CD4-positive, CD25-positive, alpha-beta regulatory T cell (primary cell): ENCODE measurements around the gene RNASEH2C. TPM values are rescaled to one million over a fixed set of nuclear protein-coding genes. Genes with fewer than 3 reads are reported as not detected.
"Not testable (repeated sequence)": the region's sequence is repeated elsewhere in the genome, so short reads cannot be mapped to it uniquely, and the experiment has no call there.

Source experiments
- ATAC-seq, 2 donors: fragments of 150-1000 bp; cut with Tn5 transposase; one replicate each; pipeline ENCODE4 v1.10.0; 2021; ENCODE audit warnings: low read depth in 2 of 2, moderate number of reproducible peaks in 2 of 2, moderate library complexity in 1 of 2
- DNase-seq, 3 donors: peaks; one replicate each; pipeline versions ENCODE4 v3.0.0 to v3.0.0-alpha.2; 2012 to 2022; ENCODE audit warnings: mixed read lengths in 1 of 3
- H3K27ac ChIP-seq: one replicate; pipeline ENCODE4 v1.7.0; 2013; ENCODE audit warnings: mild to moderate bottlenecking, low read length; ENCODE audit not compliant: insufficient read depth, poor library complexity, severe bottlenecking
- H3K27me3 ChIP-seq: one replicate; pipeline ENCODE4 v1.7.0; 2013; ENCODE audit warnings: low read length; ENCODE audit not compliant: control insufficient read depth, insufficient read depth
- H3K36me3 ChIP-seq: one replicate; pipeline ENCODE4 v1.7.0; 2013; ENCODE audit warnings: mild to moderate bottlenecking, low read length, moderate library complexity; ENCODE audit not compliant: control insufficient read depth, insufficient read depth
- H3K4me1 ChIP-seq: 2 replicates; pipeline ENCODE4 v1.7.0; 2013; ENCODE audit warnings: mild to moderate bottlenecking, low read length; ENCODE audit not compliant: insufficient read depth, control insufficient read depth, poor library complexity, severe bottlenecking
- H3K4me3 ChIP-seq: one replicate; pipeline ENCODE4 v1.7.0; 2013; ENCODE audit warnings: low read depth, mild to moderate bottlenecking, low read length, moderate library complexity
- H3K9me3 ChIP-seq, 2 experiments: 1 replicate in 1 of 2; 2 replicates in 1 of 2; pipeline ENCODE4 v1.7.0; 2013; ENCODE audit warnings: low read length in 2 of 2, mild to moderate bottlenecking in 1 of 2, moderate library complexity in 1 of 2; ENCODE audit not compliant: control insufficient read depth in 2 of 2
- H3K27ac Mint-ChIP-seq, 3 donors: one replicate each; pipeline ENCODE4 v1.8.0; 2020 to 2022; ENCODE audit warnings: mild to moderate bottlenecking in 3 of 3, mixed read lengths in 3 of 3, moderate library complexity in 2 of 3
- H3K27me3 Mint-ChIP-seq: one replicate; pipeline ENCODE4 v1.8.0; 2022; ENCODE audit warnings: mild to moderate bottlenecking, mixed read lengths
- H3K36me3 Mint-ChIP-seq: one replicate; pipeline ENCODE4 v1.8.0; 2020; ENCODE audit warnings: mixed read lengths
- H3K4me1 Mint-ChIP-seq, 4 donors: one replicate each; pipeline ENCODE4 v1.8.0; 2020 to 2022; ENCODE audit warnings: mixed read lengths in 4 of 4, mild to moderate bottlenecking in 1 of 4
- H3K4me3 Mint-ChIP-seq, 4 donors: one replicate each; pipeline ENCODE4 v1.8.0; 2020 to 2022; ENCODE audit warnings: mild to moderate bottlenecking in 4 of 4, mixed read lengths in 4 of 4, moderate library complexity in 3 of 4
- H3K9me3 Mint-ChIP-seq, 7 donors: one replicate each; pipeline ENCODE4 v1.8.0; 2020 to 2022; ENCODE audit warnings: mixed read lengths in 7 of 7, mild to moderate bottlenecking in 3 of 7, moderate library complexity in 2 of 7
- polyA plus RNA-seq, 4 donors: library from polyadenylated mRNA; unstranded; fragments of 300-500 nt; fragmentation: Illumina TruSeq; gene quantifications; one replicate each; pipeline ENCODE4 v1.2.3, GENCODE V29; 2021
- total RNA-seq: library from RNA; stranded (reverse); gene quantifications from one replicate; pipeline ENCODE4 v1.2.3, GENCODE V29; 2022

The RNASEH2C gene
- total and polyA plus RNA-seq, 5 donors from 2014 or later: 28.3 to 83.8 (median 62.8) TPM

DNA sequence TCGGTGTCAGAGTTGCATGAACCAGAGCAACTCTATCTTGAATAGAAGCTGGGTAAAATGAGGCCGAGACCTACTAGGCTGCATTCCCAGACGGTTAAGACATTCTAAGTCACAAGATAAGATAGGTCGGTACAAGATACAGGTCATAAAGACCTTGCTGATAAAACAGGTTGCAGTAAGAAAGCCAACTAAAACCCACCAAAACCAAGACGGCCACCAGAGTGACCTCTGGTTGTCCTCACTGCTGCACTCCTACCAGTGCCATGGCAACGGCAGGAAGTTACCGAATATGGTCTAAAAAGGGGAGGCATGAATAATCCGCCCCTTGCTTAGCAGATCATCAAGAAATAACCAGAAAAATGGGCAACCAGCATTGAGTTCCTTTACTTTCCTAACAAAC lies 10.9 kb downstream of the RNASEH2C start:
- Histone ChIP-seq H3K4me3 (no peak overlapping the region), H3K4me1 (peaks cover 19% of the 10 kb centered on the region), H3K9me3 (no peaks in the 10 kb centered on the region), H3K27ac (no peak overlapping the region), H3K27me3 (no peaks in the 10 kb centered on the region), H3K36me3 (peaks cover 15% of the 10 kb centered on the region)
- Mint-ChIP-seq H3K4me3 (peak overlapping the region in 2 of 4 donors; percentile 22 to 29), H3K4me1 (peaks cover 3 to 23% (median 14%) of the 10 kb centered on the region in 4 donors), H3K27ac (no peak overlapping the region), H3K27me3 (peaks cover 6% of the 10 kb centered on the region), H3K36me3 (peaks cover 10% of the 10 kb centered on the region), H3K9me3 (peaks cover 0 to 2% (median 0%) of the 10 kb centered on the region in 7 donors)
- DNase-seq: no peak
- ATAC-seq: no peak

DNA sequence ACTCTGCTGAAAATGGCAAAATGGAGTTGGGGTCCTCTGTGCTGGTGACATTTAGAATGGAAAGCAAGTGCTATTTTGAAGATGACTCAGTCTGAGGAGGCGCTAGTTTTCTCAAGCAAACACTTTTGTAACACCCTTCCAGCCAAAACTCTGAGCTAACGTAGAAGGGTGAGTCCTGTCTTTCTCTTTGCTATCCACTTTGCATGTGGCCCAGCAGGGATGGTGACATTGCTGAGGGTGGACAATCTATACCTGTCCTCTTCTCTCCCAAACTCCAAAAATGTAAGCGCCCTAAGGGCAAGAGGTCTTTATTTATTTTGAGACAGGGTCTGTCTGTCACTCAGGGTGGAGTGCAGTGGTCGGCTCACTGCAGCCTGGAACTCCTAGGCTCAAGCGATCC lies 12.1 kb downstream of the RNASEH2C start:
- H3K27ac Mint-ChIP-seq: peak overlapping the region in 1 of 3 donors; percentile 5
- no peak for DNase-seq

DNA sequence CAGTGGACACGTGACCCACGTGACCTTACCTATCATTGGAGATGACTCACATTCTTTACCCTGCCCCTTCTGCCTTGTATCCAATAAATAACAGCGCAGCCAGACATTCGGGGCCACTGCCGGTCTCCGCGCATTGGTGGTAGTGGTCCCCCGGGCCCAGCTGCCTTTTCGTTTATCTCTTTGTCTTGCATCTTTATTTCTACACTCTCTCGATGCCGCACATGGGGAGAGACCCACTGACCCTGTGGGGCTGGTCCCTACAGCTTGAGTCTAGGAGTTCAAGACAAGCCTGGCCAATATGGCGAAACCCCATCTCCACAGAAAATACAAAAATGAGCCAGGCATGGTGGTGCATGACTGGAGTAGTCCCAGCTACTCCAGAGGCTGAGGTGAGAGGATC lies 13.6 kb downstream of the RNASEH2C start:
- not testable (repeated sequence) for H3K27me3 ChIP-seq, H3K27ac Mint-ChIP-seq, H3K4me3 ChIP-seq, H3K36me3 Mint-ChIP-seq, H3K4me1 Mint-ChIP-seq, H3K4me3 Mint-ChIP-seq, H3K36me3 ChIP-seq, ATAC-seq, H3K4me1 ChIP-seq, DNase-seq, H3K9me3 Mint-ChIP-seq, H3K9me3 ChIP-seq, H3K27ac ChIP-seq
- peaks cover 10% of the 10 kb centered on the region for H3K27me3 Mint-ChIP-seq

More for the DNA sequence above, 12.1 kb downstream of the RNASEH2C start:
- peaks cover 6% of the 10 kb centered on the region for H3K27me3 Mint-ChIP-seq
- H3K36me3 ChIP-seq: peaks cover 3% of the 10 kb centered on the region
- peaks cover 16% of the 10 kb centered on the region for H3K4me1 ChIP-seq
- H3K27ac ChIP-seq: no peak overlapping the region
- peaks cover under 1% of the 10 kb centered on the region for H3K36me3 Mint-ChIP-seq
- peaks cover 0 to 2% (median 0%) of the 10 kb centered on the region in 7 donors for H3K9me3 Mint-ChIP-seq
- no peaks in the 10 kb centered on the region for H3K27me3 ChIP-seq
- H3K9me3 ChIP-seq: no peaks in the 10 kb centered on the region
- H3K4me3 ChIP-seq: no peak overlapping the region
- H3K4me1 Mint-ChIP-seq: peaks cover 0 to 19% (median 10%) of the 10 kb centered on the region in 4 donors
- ATAC-seq: no peak
- peak overlapping the region in 1 of 4 donors; percentile 42 for H3K4me3 Mint-ChIP-seq

DNA sequence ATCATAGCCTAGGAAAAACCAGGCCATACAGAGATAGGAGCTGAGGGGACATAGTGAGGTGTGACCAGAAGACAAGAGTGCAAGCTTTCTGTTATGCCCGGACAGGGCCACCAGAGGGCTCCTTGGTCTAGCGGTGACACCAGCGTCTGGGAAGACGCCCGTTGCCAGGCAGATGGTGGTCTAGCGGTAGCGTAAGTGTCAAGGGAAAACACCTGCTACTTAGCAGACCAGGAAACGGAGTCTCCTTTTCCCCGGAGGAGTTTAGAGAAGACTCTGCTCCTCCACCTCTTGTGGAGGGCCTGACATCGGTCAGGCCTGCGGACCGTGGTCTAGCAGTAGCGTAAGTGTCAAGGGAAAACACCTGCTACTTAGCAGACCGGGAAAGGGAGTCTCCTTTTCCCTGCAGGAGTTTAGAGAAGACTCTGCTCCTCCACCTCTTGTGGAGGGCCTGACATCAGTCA lies 14.3 kb downstream of the RNASEH2C start:
- H3K4me1 Mint-ChIP-seq, H3K36me3 Mint-ChIP-seq, H3K4me1 ChIP-seq, H3K27ac ChIP-seq, H3K9me3 Mint-ChIP-seq, H3K27ac Mint-ChIP-seq, H3K36me3 ChIP-seq, H3K27me3 ChIP-seq, ATAC-seq, H3K9me3 ChIP-seq: not testable (repeated sequence)
- DNase-seq: peak; percentile 61 to 68 (median 65)
- peak overlapping the region; percentile 37 for H3K4me3 ChIP-seq
- H3K27me3 Mint-ChIP-seq: peaks cover 10% of the 10 kb centered on the region
- peak overlapping the region in 1 of 4 donors; percentile 41 for H3K4me3 Mint-ChIP-seq

DNA sequence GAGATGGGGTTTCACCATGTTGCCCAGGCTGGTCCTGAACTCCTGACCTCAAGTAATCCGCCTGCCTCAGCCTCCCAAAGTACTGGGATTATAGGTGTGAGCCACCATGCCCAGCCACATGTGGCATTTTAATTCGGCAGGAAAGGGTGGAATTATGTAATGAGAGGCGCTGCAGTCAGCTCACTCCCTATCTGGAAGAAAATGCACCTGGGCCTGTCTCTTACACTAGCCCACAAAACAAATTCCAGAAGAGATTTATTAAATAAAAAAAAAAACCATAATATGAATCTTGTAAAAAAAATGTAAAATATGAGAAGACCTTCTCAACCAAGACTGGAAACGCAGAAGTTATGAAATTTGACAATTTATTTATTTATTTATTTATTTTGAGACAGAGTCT lies 16.8 kb downstream of the RNASEH2C start:
- Mint-ChIP-seq H3K4me1 (peaks cover 0 to 2% (median 0%) of the 10 kb centered on the region in 4 donors), H3K9me3 (no peaks in the 10 kb centered on the region), H3K36me3 (no peaks in the 10 kb centered on the region), H3K4me3 (no peak overlapping the region), H3K27me3 (peaks cover 26% of the 10 kb centered on the region), H3K27ac (no peak overlapping the region)
- H3K4me1 ChIP-seq: no peaks in the 10 kb centered on the region
- DNase-seq (no peak), ATAC-seq (no peak)
- no peaks in the 10 kb centered on the region for H3K36me3 ChIP-seq
- no peak overlapping the region for H3K27ac ChIP-seq
- no peak overlapping the region for H3K4me3 ChIP-seq
- H3K9me3 ChIP-seq: no peaks in the 10 kb centered on the region
- peaks cover 10% of the 10 kb centered on the region for H3K27me3 ChIP-seq

DNA sequence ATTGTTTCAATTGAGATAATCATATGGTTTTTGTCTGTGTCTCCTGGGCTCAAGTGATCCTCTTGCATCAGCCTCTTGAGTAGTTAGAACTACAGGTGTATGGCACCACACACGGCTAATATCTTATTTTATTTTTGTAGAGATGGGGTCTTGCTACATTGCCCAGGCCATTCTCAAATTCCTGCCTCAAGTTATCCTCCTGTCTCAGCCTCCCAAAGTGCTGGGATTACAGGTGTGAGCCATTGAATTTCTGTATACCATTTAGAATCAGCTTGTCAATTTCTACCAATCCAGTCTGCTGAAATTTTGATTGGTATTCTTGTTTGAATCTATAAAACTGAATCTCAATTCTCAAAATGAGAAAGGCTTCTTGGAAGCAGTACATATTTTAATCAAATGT lies 18.9 kb downstream of the RNASEH2C start:
- no peak overlapping the region for H3K4me3 ChIP-seq
- Mint-ChIP-seq H3K4me3 (no peak overlapping the region), H3K36me3 (no peaks in the 10 kb centered on the region), H3K4me1 (peaks cover 0 to 2% (median 0%) of the 10 kb centered on the region in 4 donors), H3K27ac (no peak overlapping the region), H3K9me3 (no peaks in the 10 kb centered on the region), H3K27me3 (peaks cover 34% of the 10 kb centered on the region)
- no peak for ATAC-seq
- H3K36me3 ChIP-seq: no peaks in the 10 kb centered on the region
- no peak overlapping the region for H3K27ac ChIP-seq
- DNase-seq: no peak
- H3K27me3 ChIP-seq: peaks cover 13% of the 10 kb centered on the region
- no peaks in the 10 kb centered on the region for H3K9me3 ChIP-seq
- H3K4me1 ChIP-seq: no peaks in the 10 kb centered on the region

DNA sequence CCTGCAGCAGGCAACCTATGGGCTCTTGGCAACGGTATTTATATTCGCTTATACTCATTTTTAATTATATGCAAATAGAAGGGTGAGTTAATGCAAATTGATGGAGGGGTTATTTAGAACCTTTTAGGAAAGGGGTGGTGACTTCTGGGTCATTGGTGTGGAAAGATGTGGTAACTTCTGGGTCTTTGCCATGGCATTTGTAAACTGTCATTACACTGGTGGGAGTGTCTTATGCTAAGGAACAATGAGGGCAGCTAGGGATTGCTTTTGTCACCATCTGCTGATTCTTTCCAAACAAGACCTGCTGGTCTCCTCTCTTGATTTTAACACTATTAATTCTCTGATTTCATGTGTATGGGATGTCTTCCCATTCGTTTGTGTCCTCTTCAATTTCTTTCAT lies 20.2 kb downstream of the RNASEH2C start:
- H3K27ac ChIP-seq: no peak overlapping the region
- peaks cover 13% of the 10 kb centered on the region for H3K27me3 ChIP-seq
- Mint-ChIP-seq H3K27ac (no peak overlapping the region), H3K4me1 (no peaks in the 10 kb centered on the region), H3K27me3 (peaks cover 40% of the 10 kb centered on the region), H3K36me3 (no peaks in the 10 kb centered on the region), H3K4me3 (no peak overlapping the region), H3K9me3 (no peaks in the 10 kb centered on the region)
- no peaks in the 10 kb centered on the region for H3K9me3 ChIP-seq
- ATAC-seq (no peak), DNase-seq (no peak)
- no peaks in the 10 kb centered on the region for H3K36me3 ChIP-seq
- no peaks in the 10 kb centered on the region for H3K4me1 ChIP-seq
- no peak overlapping the region for H3K4me3 ChIP-seq

DNA sequence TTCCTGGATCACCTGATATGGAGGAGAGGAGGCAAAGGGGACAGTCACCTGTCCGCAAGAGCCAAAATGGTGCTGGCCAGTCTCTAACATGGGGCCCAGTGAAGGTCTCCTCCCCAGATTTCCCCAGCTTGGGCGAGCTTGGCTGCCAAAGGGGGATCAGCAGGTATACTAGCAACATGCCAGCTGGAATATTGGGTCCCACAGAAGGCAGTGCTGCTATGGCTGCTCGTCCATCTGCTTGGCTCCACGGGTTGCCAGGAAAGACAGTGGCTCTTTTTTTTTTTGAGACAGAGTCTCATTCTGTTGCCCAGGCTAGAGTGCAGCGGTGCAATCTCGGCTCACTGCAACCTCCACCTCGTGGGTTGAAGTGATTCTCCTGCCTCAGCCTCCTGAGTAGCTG lies 21.3 kb downstream of the RNASEH2C start:
- Mint-ChIP-seq H3K27me3 (peaks cover 41% of the 10 kb centered on the region), H3K36me3 (no peaks in the 10 kb centered on the region), H3K9me3 (no peaks in the 10 kb centered on the region), H3K4me1 (no peaks in the 10 kb centered on the region), H3K27ac (no peak overlapping the region), H3K4me3 (no peak overlapping the region)
- Histone ChIP-seq H3K4me1 (no peaks in the 10 kb centered on the region), H3K36me3 (no peaks in the 10 kb centered on the region), H3K27ac (no peak overlapping the region), H3K27me3 (peaks cover 13% of the 10 kb centered on the region), H3K9me3 (no peaks in the 10 kb centered on the region), H3K4me3 (no peak overlapping the region)
- DNase-seq: no peak
- ATAC-seq: no peak
